PC-3 (cell line): ENCODE measurements around the gene CPLX3. TPM values are rescaled to one million over a fixed set of nuclear protein-coding genes. Genes with fewer than 3 reads are reported as not detected.
"Not testable (repeated sequence)": the region's sequence is repeated elsewhere in the genome, so short reads cannot be mapped to it uniquely, and the experiment has no call there.

ENCODE experiments used
- ATAC-seq: fragments of 200-7000 bp; cut with Tn5 transposase; 2 replicates; pipeline ENCODE4 v1.9.1; 2020; ENCODE audit warnings: mild to moderate bottlenecking, moderate library complexity
- BruUV-seq: library from RNA; stranded (reverse); fragments of 400-500 nt; replicated peaks from 2 replicates; lab custom pipeline; 2021; lab: Mats Ljungman, UMichigan
- CTCF ChIA-PET: fragments of 300-600 bp; sonication (Branson Sonifier 250); formaldehyde crosslinking; loops from one replicate; lab custom pipeline; 2022; ENCODE audit warnings: antibody characterized with exemption; lab: Charles Lee
- POLR2A ChIA-PET: fragments of 300-600 bp; sonication (Branson Sonifier 250); formaldehyde crosslinking; loops from one replicate; lab custom pipeline; 2022; ENCODE audit warnings: antibody characterized with exemption; ENCODE audit not compliant: unreplicated experiment; lab: Charles Lee
- DNase-seq: peaks from one replicate; pipeline ENCODE4 v3.0.0-alpha.2; 2015
- H2AFZ ChIP-seq: fragments of 300-600 bp; sonication (generic); 2 replicates; pipeline ENCODE4 v1.6.0; 2016; ENCODE audit warnings: antibody characterized with exemption, low read length
- H3F3A ChIP-seq: fragments of 300-600 bp; sonication (generic); one replicate; pipeline ENCODE4 v1.6.0; 2017; ENCODE audit warnings: antibody characterized with exemption, low read length, control low read depth, mild to moderate bottlenecking; ENCODE audit not compliant: unreplicated experiment
- H3K27ac ChIP-seq: fragments of 300-600 bp; sonication (generic); 2 replicates; pipeline ENCODE4 v1.5.1; 2016; ENCODE audit warnings: mild to moderate bottlenecking, low read length
- H3K27me3 ChIP-seq: fragments of 300-600 bp; sonication (generic); 2 replicates; pipeline ENCODE4 v1.6.1; 2016; ENCODE audit warnings: low read length, mixed read lengths
- H3K36me3 ChIP-seq: fragments of 300-600 bp; sonication (generic); 2 replicates; pipeline ENCODE4 v1.6.1; 2016; ENCODE audit warnings: low read depth, mixed run types, low read length, mixed read lengths
- H3K4me1 ChIP-seq: fragments of 300-600 bp; sonication (generic); 2 replicates; pipeline ENCODE4 v1.5.1; 2016; ENCODE audit warnings: low read length; ENCODE audit not compliant: insufficient read depth
- H3K4me2 ChIP-seq: fragments of 300-600 bp; sonication (generic); 2 replicates; pipeline ENCODE4 v1.6.0; 2016; ENCODE audit warnings: low read length
- H3K4me3 ChIP-seq: fragments of 300-600 bp; sonication (generic); 2 replicates; pipeline ENCODE4 v1.5.1; 2016; ENCODE audit warnings: mild to moderate bottlenecking, low read length, mixed read lengths
- H3K79me2 ChIP-seq: fragments of 300-600 bp; sonication (generic); 2 replicates; pipeline ENCODE4 v1.6.1; 2017; ENCODE audit warnings: low read length, mixed read lengths
- H3K9ac ChIP-seq: fragments of 300-600 bp; sonication (generic); 2 replicates; pipeline ENCODE4 v1.6.0; 2016; ENCODE audit warnings: mild to moderate bottlenecking, low read length
- H3K9me2 ChIP-seq: fragments of 300-600 bp; sonication (generic); replicated peaks from 2 replicates; pipeline ENCODE4 v1.6.1; 2016; ENCODE audit warnings: mixed run types, low read length, mixed read lengths
- H3K9me3 ChIP-seq: fragments of 300-600 bp; sonication (generic); 2 replicates; pipeline ENCODE4 v1.6.1; 2016; ENCODE audit warnings: low read length, mixed read lengths
- H4K20me1 ChIP-seq: fragments of 300-600 bp; sonication (generic); 2 replicates; pipeline ENCODE4 v1.6.1; 2016; ENCODE audit warnings: low read length, mixed read lengths
- CTCF ChIP-seq: fragments of 300-600 bp; sonication (generic); conservative IDR thresholded peaks from 2 replicates; pipeline ENCODE4 v1.5.1; 2017; ENCODE audit warnings: antibody characterized with exemption, low read depth, mild to moderate bottlenecking, low read length
- EZH2 ChIP-seq: fragments of 300-600 bp; sonication (generic); IDR thresholded peaks from one replicate; pipeline ENCODE4 v1.6.1; 2017; ENCODE audit warnings: antibody characterized with exemption, mild to moderate bottlenecking, low read length; ENCODE audit not compliant: unreplicated experiment
- EZH2phosphoT487 ChIP-seq: fragments of 300-600 bp; sonication (generic); IDR thresholded peaks from 2 replicates; pipeline ENCODE4 v1.6.1; 2018; ENCODE audit warnings: mild to moderate bottlenecking, antibody characterized with exemption, low read length, borderline replicate concordance
- intact Hi-C: fragments of 100-400 bp; cut with micrococcal nuclease; formaldehyde crosslinking; loops from 2 replicates; pipeline ENCODE4 v1.9.0; 2023
- total RNA-seq: library from RNA; depleted of rRNA; stranded (reverse); fragments of >200 nt; gene quantifications from 2 replicates; pipeline ENCODE4 v1.2.3, GENCODE V29; 2014

CPLX3 gene
- total RNA-seq, 1 experiment from 2014 or later = not detected

DNA sequence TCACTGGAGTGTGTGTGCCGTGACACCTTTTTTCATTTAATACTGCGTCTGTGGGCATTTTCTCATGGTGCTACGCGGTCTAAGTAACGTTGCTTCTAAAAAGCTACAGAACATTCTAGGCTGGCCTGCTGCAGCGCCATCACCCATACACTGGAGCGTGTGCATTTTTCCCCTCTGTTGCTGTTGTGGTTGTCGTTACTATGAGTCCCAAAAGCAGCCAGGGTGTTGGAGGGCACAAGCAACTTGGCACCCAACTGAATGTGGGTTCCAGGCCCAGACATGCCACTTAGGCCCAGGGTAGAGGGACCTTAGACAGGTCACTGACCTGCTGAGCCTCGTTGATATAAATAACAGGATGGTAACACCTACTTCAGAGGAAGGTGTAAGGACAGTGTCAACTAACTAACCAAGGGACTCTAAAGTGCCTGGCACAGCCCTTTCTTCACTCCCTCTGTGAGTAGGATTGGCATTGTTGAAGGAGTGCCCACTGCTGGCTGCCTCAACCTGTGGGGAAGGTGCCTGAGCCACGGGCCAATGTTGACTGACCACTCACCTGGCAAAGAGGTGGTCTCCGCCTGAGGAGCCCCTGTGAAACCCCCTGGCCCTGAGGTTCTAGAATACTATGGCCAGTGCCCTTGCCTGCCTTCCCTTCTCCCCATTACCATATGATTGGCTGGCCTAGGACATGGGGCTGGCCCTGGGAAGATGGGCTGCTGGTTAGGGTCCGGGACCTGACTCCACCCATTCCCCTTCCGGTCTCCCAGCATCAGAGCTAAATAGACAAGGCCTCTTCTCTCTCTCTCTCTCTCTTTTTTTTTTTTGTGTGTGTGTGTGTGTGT lies 41.0 kb upstream of the CPLX3 start:
- no peak overlapping the region for H3K9ac ChIP-seq
- peaks cover 29% of the 10 kb centered on the region for H3K4me1 ChIP-seq
- H2AFZ ChIP-seq = no peak overlapping the region
- DNase-seq = no peak
- no peaks in the 10 kb centered on the region for H3F3A ChIP-seq
- H3K4me3 ChIP-seq = no peak overlapping the region
- intact Hi-C loops = no loop called here
- no peaks in the 10 kb centered on the region; the same call in 1 of the 2 replicates for H3K36me3 ChIP-seq
- H3K4me2 ChIP-seq = no peak overlapping the region
- H3K79me2 ChIP-seq = peaks cover 80% of the 10 kb centered on the region
- ChIA-PET CTCF (no interaction called here), POLR2A (no interaction called here)
- no TSS peak for BruUV-seq
- H3K9me3 ChIP-seq = no peaks in the 10 kb centered on the region
- no peak for TF ChIP-seq EZH2phosphoT487
- TF ChIP-seq EZH2 = no peak
- TF ChIP-seq CTCF = no peak
- H3K27ac ChIP-seq = no peak overlapping the region
- no peak for ATAC-seq
- H3K27me3 ChIP-seq = no peaks in the 10 kb centered on the region
- H3K9me2 ChIP-seq = no peaks in the 10 kb centered on the region
- peaks cover 23% of the 10 kb centered on the region; the same call in 1 of the 2 replicates for H4K20me1 ChIP-seq

DNA sequence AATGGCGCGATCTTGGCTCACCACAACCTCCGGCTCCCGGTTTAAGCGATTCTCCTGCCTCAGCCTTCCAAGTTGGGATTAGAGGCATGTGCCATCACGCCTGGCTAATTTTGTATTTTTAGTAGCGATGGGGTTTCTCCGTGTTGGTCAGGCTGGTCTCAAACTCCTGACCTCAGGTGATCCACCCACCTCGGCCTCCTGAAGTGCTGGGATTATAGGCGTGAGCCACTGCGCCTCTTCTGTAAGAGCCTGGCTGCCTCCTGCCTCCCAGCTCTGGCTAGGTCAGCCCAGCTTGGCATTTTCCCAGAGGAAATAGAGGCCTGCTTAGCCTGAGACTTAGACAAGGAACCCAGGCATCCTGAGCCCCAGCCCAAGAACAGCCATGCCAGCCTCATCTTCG lies 40.3 kb upstream of the CPLX3 start:
- H3K9me2 ChIP-seq, intact Hi-C loops, CTCF ChIA-PET, H3F3A ChIP-seq, BruUV-seq, H3K27me3 ChIP-seq, H3K36me3 ChIP-seq, H3K4me3 ChIP-seq, H3K27ac ChIP-seq, H3K4me2 ChIP-seq, H2AFZ ChIP-seq, POLR2A ChIA-PET, H3K9ac ChIP-seq, DNase-seq, H3K9me3 ChIP-seq, ATAC-seq: not testable (repeated sequence)
- H3K4me1 ChIP-seq = peaks cover 29% of the 10 kb centered on the region
- H4K20me1 ChIP-seq = peaks cover 23% of the 10 kb centered on the region; the same call in 1 of the 2 replicates
- peaks cover 86% of the 10 kb centered on the region for H3K79me2 ChIP-seq

- Histone ChIP-seq H3F3A (no peaks in the 10 kb centered on the region), H3K4me1 (peaks cover 24% of the 10 kb centered on the region), H3K9me2 (no peaks in the 10 kb centered on the region), H3K79me2 (peaks cover 92% of the 10 kb centered on the region), H3K27ac (no peak overlapping the region), H3K27me3 (no peaks in the 10 kb centered on the region), H3K36me3 (no peaks in the 10 kb centered on the region; the same call in 1 of the 2 replicates), H2AFZ (no peak overlapping the region), H3K4me2 (no peak overlapping the region), H3K9me3 (no peaks in the 10 kb centered on the region), H3K9ac (no peak overlapping the region), H3K4me3 (no peak overlapping the region), H4K20me1 (peaks cover 24% of the 10 kb centered on the region; the same call in 1 of the 2 replicates)
- ChIA-PET POLR2A (no interaction called here), CTCF (no interaction called here)
- TF ChIP-seq CTCF (no peak), EZH2phosphoT487 (no peak), EZH2 (no peak)
- BruUV-seq = no TSS peak
- ATAC-seq (no peak), DNase-seq (no peak)
- intact Hi-C loops = no loop called here
Measured at GRCh38 chr15:74786551-74787165, 39.8 kb upstream of the CPLX3 start.
